ENCODE results near the gene HPDL. TPM values are rescaled to one million over a fixed set of nuclear protein-coding genes. Genes with fewer than 3 reads are reported as not detected.

Gene HPDL
- total and polyA plus RNA-seq, 10 of the 15 experiments (the other 5 are each of a cell fraction or from before 2014, with no cell fraction given): 1.3 to 75.5 (median 31.8) TPM

DNA sequence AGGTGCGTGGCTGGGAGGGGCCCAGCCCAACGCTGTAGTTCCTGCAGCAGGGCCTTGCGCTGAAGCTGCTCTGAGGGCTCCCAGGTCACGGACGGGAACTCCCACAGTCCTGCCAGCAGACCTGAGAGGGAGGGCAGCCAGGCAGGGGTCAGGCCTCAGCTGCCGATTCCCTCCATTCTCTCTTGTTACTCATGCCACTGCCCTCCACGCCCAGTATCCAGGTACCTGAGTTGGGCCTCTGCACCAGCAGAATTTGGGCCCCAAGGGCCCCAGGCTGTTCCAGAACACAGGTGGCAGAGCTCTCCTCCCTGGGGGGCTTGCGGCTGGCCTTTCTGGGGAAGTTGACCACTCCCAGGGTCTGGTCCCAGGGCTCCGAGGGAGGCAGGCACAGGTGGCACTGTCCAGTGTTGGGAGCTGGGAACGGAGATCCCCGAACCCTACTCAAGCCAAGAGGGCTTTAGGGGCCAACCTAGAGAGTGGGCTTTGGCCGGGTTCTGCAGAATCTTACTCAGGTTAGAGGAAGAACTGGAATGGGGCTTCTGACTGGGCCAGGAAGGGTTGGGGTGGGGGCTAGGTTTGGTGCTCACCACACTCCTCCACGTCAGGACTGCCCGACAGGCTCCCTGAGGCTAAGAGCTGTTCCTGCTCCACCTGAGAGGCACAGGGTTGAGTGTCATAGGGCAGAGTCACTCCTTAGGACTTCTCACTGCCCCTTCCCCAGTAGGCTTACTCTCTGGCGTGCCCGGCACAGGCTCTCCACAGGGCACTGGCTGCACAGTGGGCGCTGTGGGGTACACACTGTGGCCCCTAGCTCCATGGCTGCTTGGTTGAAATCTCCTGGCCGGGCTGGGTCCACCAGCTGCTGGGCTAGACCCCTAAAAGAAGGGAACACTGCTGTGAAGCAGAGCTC lies 5.0 kb downstream of the HPDL start (continued):
- TF ChIP-seq HDAC6 (IDR thresholded peaks at IDR 0.05; ENCODE audit: unreplicated experiment) (no peak), RBBP5 (conservative IDR thresholded peaks at IDR 0.05) (no peak), ETV6 (conservative IDR thresholded peaks at IDR 0.05 in 1 of 2, IDR thresholded peaks at IDR 0.05 in 1 of 2; ENCODE audit: borderline replicate concordance in 1 of 2, low read depth in 1 of 2) (no peak)
- TF ChIP-seq, protein P1, sequence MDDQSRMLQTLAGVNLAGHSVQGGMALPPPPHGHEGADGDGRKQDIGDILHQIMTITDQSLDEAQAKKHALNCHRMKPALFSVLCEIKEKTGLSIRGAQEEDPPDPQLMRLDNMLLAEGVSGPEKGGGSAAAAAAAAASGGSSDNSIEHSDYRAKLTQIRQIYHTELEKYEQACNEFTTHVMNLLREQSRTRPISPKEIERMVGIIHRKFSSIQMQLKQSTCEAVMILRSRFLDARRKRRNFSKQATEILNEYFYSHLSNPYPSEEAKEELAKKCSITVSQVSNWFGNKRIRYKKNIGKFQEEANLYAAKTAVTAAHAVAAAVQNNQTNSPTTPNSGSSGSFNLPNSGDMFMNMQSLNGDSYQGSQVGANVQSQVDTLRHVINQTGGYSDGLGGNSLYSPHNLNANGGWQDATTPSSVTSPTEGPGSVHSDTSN (IDR thresholded peaks at IDR 0.05; ENCODE audit: insufficient replicate concordance, low read depth, low read length): no peak

DNA sequence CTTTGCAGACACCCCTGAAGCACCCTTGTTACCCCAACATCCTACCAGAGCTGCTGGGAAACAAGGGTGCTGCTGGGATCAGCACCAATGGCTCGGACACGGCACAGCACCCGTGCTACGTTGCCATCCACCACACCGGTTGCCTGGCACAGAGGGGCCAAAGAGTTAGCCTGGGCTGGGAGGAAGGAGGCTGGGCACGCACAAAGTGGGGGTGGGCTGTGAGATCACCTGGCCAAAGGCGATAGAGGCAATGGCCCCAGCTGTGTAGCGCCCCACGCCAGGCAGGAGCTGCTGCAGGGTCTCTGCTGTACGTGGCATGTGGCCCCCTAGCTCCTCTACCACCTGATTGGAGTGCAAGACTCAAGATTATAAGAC lies 5.6 kb downstream of the HPDL start:
- no TSS peak for BruUV-seq (replicated peaks)
- CTCF ChIA-PET: interaction anchor here (1.2 kb wide), 1 partner anchor 161 kb away, joined by 3 read pairs; no protein-coding TSS in a partner anchor
- RAD21 ChIA-PET (ENCODE audit: unreplicated experiment): no interaction called here
- Histone ChIP-seq H3K4me1 (ENCODE audit: control insufficient read depth, insufficient read depth, low read length) (peaks cover 13% of the 10 kb centered on the region), H3K36me3 (ENCODE audit: control insufficient read depth in 2 of 2, insufficient read depth in 2 of 2, low read length in 1 of 2) (peaks cover 0 to 10% of the 10 kb centered on the region in 2 experiments; a peak in 2 of 4 replicates), H3K9ac (ENCODE audit: control insufficient read depth, insufficient read depth, low read length) (no peak overlapping the region), H2AFZ (ENCODE audit: control insufficient read depth, low read depth, low read length) (no peak overlapping the region), H3K27me3 (replicated peaks in 1 of 2; ENCODE audit: control insufficient read depth in 2 of 2, insufficient read depth in 2 of 2, low read length in 1 of 2) (no peaks in the 10 kb centered on the region), H3K27ac (ENCODE audit: control insufficient read depth, insufficient read depth) (no peak overlapping the region), H4K20me1 (ENCODE audit: control insufficient read depth, insufficient read depth) (no peaks in the 10 kb centered on the region), H3K9me3 (replicated peaks; ENCODE audit: control insufficient read depth, insufficient read depth, low read length) (no peaks in the 10 kb centered on the region), H3K4me3 (no peak overlapping the region), H3K79me2 (ENCODE audit: control insufficient read depth, insufficient read depth, low read length) (peaks cover 17% of the 10 kb centered on the region), H3K4me2 (ENCODE audit: control insufficient read depth, insufficient read depth) (no peak overlapping the region)
- intact Hi-C loops (cut with micrococcal nuclease; ENCODE audit: unreplicated experiment): no loop called here
- in situ Hi-C loops (cut with MboI): no loop called here
- FAIRE-seq (no peak), ATAC-seq (no peak), DNase-seq (ENCODE audit: low read depth, low spot score) (no peak)
- WGBS (ENCODE audit: insufficient coverage, insufficient replicate concordance, low lambda C conversion rate, missing lambda C conversion rate): 85% methylated on average over 10 of the region's 10 CpGs
- POLR2A ChIA-PET: interaction anchor here (0.8 kb wide), 1 partner anchor 8 kb away, joined by 3 read pairs; no protein-coding TSS in a partner anchor
- SMC1A ChIA-PET (ENCODE audit: uncharacterized antibody, unreplicated experiment): no interaction called here
- TF ChIP-seq SUPT20H (IDR thresholded peaks at IDR 0.05; ENCODE audit: borderline replicate concordance, control insufficient read depth, low read depth, low read length) (no peak), SMAD5 (IDR thresholded peaks at IDR 0.05; ENCODE audit: low read depth) (no peak), SP1 (IDR thresholded peaks at IDR 0.05; ENCODE audit: low read depth, low read length) (no peak), KDM1A (IDR thresholded peaks at IDR 0.05; ENCODE audit: borderline replicate concordance) (no peak), EZH2 (IDR thresholded peaks at IDR 0.05; ENCODE audit: borderline replicate concordance, control insufficient read depth, low read depth, low read length) (no peak), POLR2AphosphoS5 (IDR thresholded peaks at IDR 0.05; ENCODE audit: low read length) (no peak), SPI1 (IDR thresholded peaks at IDR 0.05; ENCODE audit: borderline replicate concordance, insufficient read depth, low read depth, low read length) (no peak), IKZF1 (conservative IDR thresholded peaks at IDR 0.05) (no peak), EP300 (IDR thresholded peaks at IDR 0.05; ENCODE audit: borderline replicate concordance in 1 of 2, control insufficient read depth in 1 of 2, low read depth in 2 of 2, low read length in 2 of 2) (no peak)
- TF ChIP-seq, protein P2, sequence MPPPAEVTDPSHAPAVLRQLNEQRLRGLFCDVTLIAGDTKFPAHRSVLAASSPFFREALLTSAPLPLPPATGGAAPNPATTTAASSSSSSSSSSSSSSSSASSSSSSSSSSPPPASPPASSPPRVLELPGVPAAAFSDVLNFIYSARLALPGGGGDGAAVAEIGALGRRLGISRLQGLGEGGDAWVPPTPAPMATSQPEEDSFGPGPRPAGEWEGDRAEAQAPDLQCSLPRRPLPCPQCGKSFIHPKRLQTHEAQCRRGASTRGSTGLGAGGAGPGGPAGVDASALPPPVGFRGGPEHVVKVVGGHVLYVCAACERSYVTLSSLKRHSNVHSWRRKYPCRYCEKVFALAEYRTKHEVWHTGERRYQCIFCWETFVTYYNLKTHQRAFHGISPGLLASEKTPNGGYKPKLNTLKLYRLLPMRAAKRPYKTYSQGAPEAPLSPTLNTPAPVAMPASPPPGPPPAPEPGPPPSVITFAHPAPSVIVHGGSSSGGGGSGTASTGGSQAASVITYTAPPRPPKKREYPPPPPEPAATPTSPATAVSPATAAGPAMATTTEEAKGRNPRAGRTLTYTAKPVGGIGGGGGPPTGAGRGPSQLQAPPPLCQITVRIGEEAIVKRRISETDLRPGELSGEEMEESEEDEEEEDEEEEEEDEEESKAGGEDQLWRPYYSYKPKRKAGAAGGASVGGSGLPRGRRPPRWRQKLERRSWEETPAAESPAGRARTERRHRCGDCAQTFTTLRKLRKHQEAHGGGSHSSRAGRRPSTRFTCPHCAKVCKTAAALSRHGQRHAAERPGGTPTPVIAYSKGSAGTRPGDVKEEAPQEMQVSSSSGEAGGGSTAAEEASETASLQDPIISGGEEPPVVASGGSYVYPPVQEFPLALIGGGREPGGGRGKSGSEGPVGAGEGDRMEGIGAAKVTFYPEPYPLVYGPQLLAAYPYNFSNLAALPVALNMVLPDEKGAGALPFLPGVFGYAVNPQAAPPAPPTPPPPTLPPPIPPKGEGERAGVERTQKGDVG (CRISPR knock-in tag; IDR thresholded peaks at IDR 0.05): no peak
